Measurements from ENCODE around the gene CNTN4. TPM values are rescaled to one million over a fixed set of nuclear protein-coding genes. Genes with fewer than 3 reads are reported as not detected.

Gene CNTN4
- total and polyA plus RNA-seq, 2 experiments from 2014 or later: 0.91 to 4.0 TPM

DNA sequence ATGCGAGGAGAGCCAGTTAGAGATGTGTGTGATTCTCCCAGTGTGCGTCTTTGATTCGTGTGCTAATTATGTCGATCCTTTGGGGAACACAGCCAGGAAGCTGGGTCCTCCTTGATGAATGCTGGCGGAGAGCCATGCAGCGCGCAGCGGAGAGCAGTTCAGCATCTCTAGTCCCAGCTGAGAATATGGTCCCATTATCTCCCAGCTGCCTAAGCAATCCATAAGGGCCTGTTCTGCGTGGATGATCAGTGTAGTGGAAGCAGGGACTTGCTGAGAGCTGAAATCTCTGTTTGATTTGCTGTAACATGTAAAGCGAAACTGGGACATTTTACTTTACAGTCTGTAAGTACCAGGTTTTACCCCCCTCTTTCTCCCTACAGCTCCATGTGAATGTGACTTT lies 412.7 kb downstream of the CNTN4 start:
- H3K27ac ChIP-seq (ENCODE audit: low read depth): no peak overlapping the region
- Mint-ChIP-seq H3K4me3 (no peak overlapping the region), H3K36me3 (ENCODE audit: low read depth) (peaks cover 29% of the 10 kb centered on the region), H3K27ac (no peak overlapping the region), H3K27me3 (ENCODE audit: insufficient read depth, low read depth, poor library complexity) (peaks cover 3% of the 10 kb centered on the region), H3K4me1 (no peaks in the 10 kb centered on the region), H3K9me3 (peaks cover 99% of the 10 kb centered on the region)
- no peak overlapping the region for H2AFZ ChIP-seq
- H3K4me2 ChIP-seq: no peak overlapping the region
- H3K9me2 ChIP-seq (ENCODE audit: insufficient read depth): no peaks in the 10 kb centered on the region
- no peak for TF ChIP-seq NANOG (IDR thresholded peaks at IDR 0.05; ENCODE audit: borderline replicate concordance)
- no peak for TF ChIP-seq ZNF462 (CRISPR knock-in tag; IDR thresholded peaks at IDR 0.05)
- no peak for TF ChIP-seq JUNB (IDR thresholded peaks at IDR 0.05; ENCODE audit: unreplicated experiment)
- H4K20me1 ChIP-seq (replicated peaks; ENCODE audit: insufficient read depth): no peaks in the 10 kb centered on the region
- ATAC-seq (no peak), DNase-seq (ENCODE audit: low spot score) (peak; percentile 33)
- H3K79me2 ChIP-seq (replicated peaks; ENCODE audit: insufficient read depth): no peaks in the 10 kb centered on the region
- no peaks in the 10 kb centered on the region for H3F3A ChIP-seq (replicated peaks; ENCODE audit: low read depth)
- no peaks in the 10 kb centered on the region for H3K36me3 ChIP-seq (ENCODE audit: insufficient read depth)
- H3K27me3 ChIP-seq (ENCODE audit: insufficient read depth): peaks cover 4% of the 10 kb centered on the region; the same call in 1 of the 2 replicates
- H3K4me1 ChIP-seq (ENCODE audit: insufficient read depth): 0 out of 2 replicates have a peak, but pooled peaks cover 6% of the 10 kb centered on the region
- H3K4me3 ChIP-seq: 0 out of 2 replicates have a peak overlapping the region, but pooled peaks have one; percentile 13

- H3K4me3 Mint-ChIP-seq: no peak overlapping the region
- no peaks in the 10 kb centered on the region for H3K27me3 Mint-ChIP-seq (ENCODE audit: insufficient read depth, low read depth, poor library complexity)
- peaks cover 99% of the 10 kb centered on the region for H3K9me3 Mint-ChIP-seq
- TF ChIP-seq ZNF331 (CRISPR knock-in tag; IDR thresholded peaks at IDR 0.05; ENCODE audit: low read depth) (no peak), CREB1 (CRISPR knock-in tag; IDR thresholded peaks at IDR 0.05; ENCODE audit: low read depth) (no peak), ZNF462 (CRISPR knock-in tag; IDR thresholded peaks at IDR 0.05) (no peak)
Observed at GRCh38 chr3:2512881-2513280, 414.2 kb downstream of the CNTN4 start.

More at GRCh38 chr3:2512881-2513280, 414.2 kb downstream of the CNTN4 start:
- H3K27me3 ChIP-seq (ENCODE audit: insufficient read depth): peaks cover 4% of the 10 kb centered on the region; the same call in 1 of the 2 replicates
- H3K79me2 ChIP-seq (replicated peaks; ENCODE audit: insufficient read depth): no peaks in the 10 kb centered on the region
- H3K36me3 Mint-ChIP-seq (ENCODE audit: low read depth): peaks cover 20% of the 10 kb centered on the region
- H3K9me2 ChIP-seq (ENCODE audit: insufficient read depth): no peaks in the 10 kb centered on the region
- H3K4me2 ChIP-seq: no peak overlapping the region
- H4K20me1 ChIP-seq (replicated peaks; ENCODE audit: insufficient read depth): no peaks in the 10 kb centered on the region
- no peaks in the 10 kb centered on the region for H3K4me1 Mint-ChIP-seq
- no peak for DNase-seq (ENCODE audit: low spot score)
- H2AFZ ChIP-seq: no peak overlapping the region
- H3F3A ChIP-seq (replicated peaks; ENCODE audit: low read depth): no peaks in the 10 kb centered on the region
- H3K27ac ChIP-seq (ENCODE audit: low read depth): no peak overlapping the region
- 0 out of 2 replicates have a peak, but pooled peaks cover 6% of the 10 kb centered on the region for H3K4me1 ChIP-seq (ENCODE audit: insufficient read depth)
- no peak overlapping the region for H3K4me3 ChIP-seq
- H3K36me3 ChIP-seq (ENCODE audit: insufficient read depth): no peaks in the 10 kb centered on the region
- no peak overlapping the region for H3K27ac Mint-ChIP-seq
- ATAC-seq: no peak

All from GM23338 (cell line).